H1 (cell line): ENCODE data around the gene ACSF2. TPM values are rescaled to one million over a fixed set of nuclear protein-coding genes. Genes with fewer than 3 reads are reported as not detected.

ENCODE experiments used
- CTCF ChIA-PET: fragments of 300-600 bp; sonication (Branson Sonifier 250); formaldehyde crosslinking; loops from one replicate; lab custom pipeline; 2021; ENCODE audit not compliant: partially characterized antibody; lab: Charles Lee
- POLR2A ChIA-PET: fragments of 300-600 bp; sonication (Branson Sonifier 250); formaldehyde crosslinking; loops from one replicate; lab custom pipeline; 2021; ENCODE audit warnings: inconsistent platforms; ENCODE audit not compliant: partially characterized antibody; lab: Charles Lee
- DNase-seq, 2 experiments: peaks; one replicate each; pipeline versions ENCODE4 v3.0.0 to v3.0.0-alpha.2; 2010 to 2022; ENCODE audit warnings: low spot score in 2 of 2, low read depth in 1 of 2, mixed read lengths in 1 of 2
- FAIRE-seq: peaks from 2 replicates; lab custom pipeline; 2011; peaks lifted over from hg19 to GRCh38; lab: Jason Lieb, UNC
- H2AFZ ChIP-seq: 2 replicates; pipeline ENCODE4 v1.8.1; 2012; ENCODE audit warnings: low read length, inconsistent platforms
- H2AK5ac ChIP-seq: 2 replicates; pipeline ENCODE4 v1.6.1; 2013; ENCODE audit warnings: low read depth, low read length
- H2BK120ac ChIP-seq: replicated peaks from 2 replicates; pipeline ENCODE3; 2013; ENCODE audit warnings: low read depth, low read length, inconsistent platforms
- H2BK12ac ChIP-seq: 2 replicates; pipeline ENCODE4 v1.6.1; 2013; ENCODE audit warnings: low read depth, low read length
- H2BK15ac ChIP-seq: 2 replicates; pipeline ENCODE4 v1.6.1; 2013; ENCODE audit warnings: low read length
- H2BK20ac ChIP-seq: 2 replicates; pipeline ENCODE4 v1.6.1; 2013; ENCODE audit warnings: low read length
- H2BK5ac ChIP-seq: 2 replicates; pipeline ENCODE4 v1.6.1; 2013; ENCODE audit warnings: low read depth, low read length
- H3K14ac ChIP-seq: 2 replicates; pipeline ENCODE4 v1.6.1; 2013; ENCODE audit warnings: inconsistent platforms; ENCODE audit not compliant: insufficient read length
- H3K18ac ChIP-seq: 2 replicates; pipeline ENCODE4 v1.6.1; 2013; ENCODE audit warnings: low read length; ENCODE audit errors: extremely low read depth
- H3K23ac ChIP-seq: 2 replicates; pipeline ENCODE4 v1.6.1; 2013; ENCODE audit warnings: inconsistent platforms; ENCODE audit not compliant: insufficient read length
- H3K23me2 ChIP-seq: 2 replicates; pipeline ENCODE4 v1.6.1; 2013; ENCODE audit warnings: low read depth, low read length
- H3K27ac ChIP-seq: 2 replicates; pipeline ENCODE4 v1.6.1; 2011; ENCODE audit warnings: low read depth, low read length, inconsistent platforms
- H3K27me3 ChIP-seq, 4 experiments: replicated peaks in 1 of 4; 1 replicate in 1 of 4; 2 replicates in 3 of 4; pipeline versions ENCODE4 v1.6.1 to v1.8.1; 2011 to 2013; ENCODE audit warnings: low read length in 3 of 4, mild to moderate bottlenecking in 3 of 4, inconsistent platforms in 2 of 4, mixed read lengths in 2 of 4, moderate library complexity in 1 of 4; ENCODE audit not compliant: control insufficient read depth in 3 of 4, insufficient read depth in 3 of 4; ENCODE audit errors: extremely low read depth in 1 of 4
- H3K36me3 ChIP-seq, 4 experiments: 2 replicates each; pipeline versions ENCODE4 v1.6.1 to v1.8.1; 2011 to 2013; ENCODE audit warnings: mild to moderate bottlenecking in 4 of 4, low read length in 3 of 4, moderate library complexity in 2 of 4, control low read depth in 1 of 4, inconsistent platforms in 1 of 4; ENCODE audit not compliant: insufficient read depth in 4 of 4, control insufficient read depth in 2 of 4
- H3K4ac ChIP-seq: replicated peaks from 2 replicates; pipeline ENCODE3; 2013; ENCODE audit warnings: low read length, low read depth, mixed read lengths, inconsistent platforms; ENCODE audit not compliant: insufficient read length
- H3K4me1 ChIP-seq, 4 experiments: replicated peaks in 1 of 4; 1 replicate in 1 of 4; 2 replicates in 3 of 4; pipeline versions ENCODE4 v1.6.1 to v1.8.1; 2011 to 2013; ENCODE audit warnings: low read length in 3 of 4, inconsistent platforms in 2 of 4, mixed read lengths in 1 of 4; ENCODE audit not compliant: insufficient read depth in 4 of 4, control insufficient read depth in 3 of 4
- H3K4me2 ChIP-seq, 2 experiments: 2 replicates each; pipeline versions ENCODE4 v1.6.1 to v1.8.1; 2011 to 2013; ENCODE audit warnings: low read depth in 2 of 2, low read length in 2 of 2, control low read depth in 1 of 2, inconsistent platforms in 1 of 2, mild to moderate bottlenecking in 1 of 2; ENCODE audit not compliant: insufficient read depth in 1 of 2
- H3K4me3 ChIP-seq, 4 experiments: fragments of 200-600, 300-600 bp in 1 of 4; sonication (generic), shearing (Covaris generic), sonication (Bioruptor Twin) in 1 of 4; 2 replicates each; pipeline versions ENCODE4 v1.5.1 to v1.8.1; 2011 to 2016; ENCODE audit warnings: low read length in 4 of 4, low read depth in 3 of 4, control low read depth in 2 of 4, inconsistent platforms in 2 of 4, mild to moderate bottlenecking in 2 of 4, mixed read lengths in 1 of 4, moderate library complexity in 1 of 4; ENCODE audit not compliant: insufficient read depth in 2 of 4; ENCODE audit errors: extremely low read depth in 1 of 4
- H3K56ac ChIP-seq: replicated peaks from 2 replicates; pipeline ENCODE3; 2013; ENCODE audit warnings: low read depth, mild to moderate bottlenecking, mixed read lengths, low read length, inconsistent platforms; ENCODE audit not compliant: insufficient read length
- H3K79me1 ChIP-seq: 2 replicates; pipeline ENCODE4 v1.6.1; 2013; ENCODE audit warnings: low read depth, low read length, control low read depth
- H3K79me2 ChIP-seq, 2 experiments: 2 replicates each; pipeline versions ENCODE4 v1.6.1 to v1.8.1; 2012 to 2013; ENCODE audit warnings: low read length in 2 of 2, mild to moderate bottlenecking in 2 of 2, inconsistent platforms in 1 of 2; ENCODE audit not compliant: insufficient read depth in 2 of 2, control insufficient read depth in 1 of 2
- H3K9ac ChIP-seq, 4 experiments: replicated peaks in 1 of 4; 1 replicate in 1 of 4; 2 replicates in 3 of 4; pipeline versions ENCODE4 v1.6.1 to v1.8.1; 2011 to 2013; ENCODE audit warnings: low read depth in 3 of 4, low read length in 3 of 4, control low read depth in 2 of 4, mild to moderate bottlenecking in 2 of 4, moderate library complexity in 2 of 4, inconsistent platforms in 1 of 4; ENCODE audit errors: extremely low read depth in 1 of 4
- H3K9me3 ChIP-seq, 2 experiments: 2 replicates each; pipeline versions ENCODE4 v1.6.1 to v1.8.1; 2012 to 2013; ENCODE audit warnings: mild to moderate bottlenecking in 2 of 2, moderate library complexity in 2 of 2, control low read depth in 1 of 2, inconsistent platforms in 1 of 2, low read depth in 1 of 2, low read length in 1 of 2, mixed read lengths in 1 of 2; ENCODE audit not compliant: insufficient read depth in 2 of 2
- H4K20me1 ChIP-seq, 2 experiments: replicated peaks in 1 of 2; 2 replicates each; pipeline versions ENCODE3 to v1.8.1; 2011 to 2013; ENCODE audit warnings: inconsistent platforms in 2 of 2, low read length in 2 of 2, mild to moderate bottlenecking in 1 of 2; ENCODE audit not compliant: insufficient read depth in 2 of 2, control insufficient read depth in 1 of 2
- H4K5ac ChIP-seq: 2 replicates; pipeline ENCODE4 v1.6.1; 2013; ENCODE audit warnings: low read length, low read depth, mixed read lengths, inconsistent platforms; ENCODE audit not compliant: insufficient read length
- H4K8ac ChIP-seq: 2 replicates; pipeline ENCODE4 v1.8.0; 2013; ENCODE audit warnings: mild to moderate bottlenecking, moderate library complexity, low read length, inconsistent platforms; ENCODE audit not compliant: insufficient read depth; ENCODE audit errors: extremely low read depth
- H4K91ac ChIP-seq: replicated peaks from 2 replicates; pipeline ENCODE3; 2013; ENCODE audit warnings: low read length, mixed read lengths, inconsistent platforms; ENCODE audit not compliant: insufficient read length
- BCL11A ChIP-seq, 2 experiments: IDR thresholded peaks; one replicate each; pipeline ENCODE4 v1.6.1; 2011; ENCODE audit warnings: low read depth in 2 of 2, low read length in 2 of 2, mild to moderate bottlenecking in 2 of 2
- CBX8 ChIP-seq: fragments of 300-800, 300-1000 bp; sonication (generic); IDR thresholded peaks from 2 replicates; pipeline ENCODE4 v1.7.1; 2016; ENCODE audit warnings: low read depth, low read length, borderline replicate concordance
- HDAC6 ChIP-seq: IDR thresholded peaks from one replicate; pipeline ENCODE4 v1.7.1; 2012; ENCODE audit warnings: low read depth, mild to moderate bottlenecking, inconsistent platforms, low read length, moderate library complexity
- JUN ChIP-seq: IDR thresholded peaks from 2 replicates; pipeline ENCODE4 v1.6.1; 2011; ENCODE audit warnings: low read depth, mild to moderate bottlenecking, improper control_type of control experiment, low read length
- MAFK ChIP-seq: IDR thresholded peaks from 2 replicates; pipeline ENCODE4 v1.6.1; 2012; ENCODE audit warnings: low read depth, mild to moderate bottlenecking, improper control_type of control experiment, low read length
- POLR2AphosphoS5 ChIP-seq: IDR thresholded peaks from 2 replicates; pipeline ENCODE4 v1.6.1; 2011; ENCODE audit warnings: low read depth, low read length
- POU5F1 ChIP-seq: IDR thresholded peaks from 2 replicates; pipeline ENCODE4 v1.6.1; 2011; ENCODE audit warnings: low read depth, mild to moderate bottlenecking, low read length, moderate library complexity
- RAD21 ChIP-seq, 2 experiments: IDR thresholded peaks in 1 of 2; conservative IDR thresholded peaks in 1 of 2; 2 replicates each; pipeline ENCODE4 v1.6.1; 2011; ENCODE audit warnings: low read depth in 2 of 2, low read length in 2 of 2, improper control_type of control experiment in 1 of 2, inconsistent platforms in 1 of 2, mild to moderate bottlenecking in 1 of 2, moderate library complexity in 1 of 2
- SIRT6 ChIP-seq: IDR thresholded peaks from one replicate; pipeline ENCODE4 v1.7.1; 2012; ENCODE audit warnings: low read length, inconsistent platforms
- TEAD4 ChIP-seq: IDR thresholded peaks from 2 replicates; pipeline ENCODE4 v1.6.1; 2012; ENCODE audit warnings: low read depth, low read length, inconsistent platforms, mixed read lengths
- WGBS, 2 experiments: shearing (Covaris generic) in 1 of 2; methylation state at CpG; one replicate each; pipeline versions ENCODE4 v1.1.6 to v1.1.7; 2013 to 2015; ENCODE audit warnings: low lambda C conversion rate in 2 of 2, mixed read lengths in 2 of 2, inconsistent platforms in 1 of 2, low coverage in 1 of 2, missing lambda C conversion rate in 1 of 2; ENCODE audit not compliant: insufficient replicate concordance in 2 of 2, insufficient coverage in 1 of 2, insufficient read length in 1 of 2; ENCODE audit errors: extremely low coverage in 1 of 2, missing lambda C conversion rate in 1 of 2; 5-methylcytosine and 5-hydroxymethylcytosine counted together
- polyA plus RNA-seq, 7 experiments: library from polyadenylated mRNA; depleted of rRNA in 3 of 7; stranded (reverse) in 5 of 7; unstranded in 2 of 7; fragments of >200 nt in 5 of 7; fragments of 200-250 nt in 2 of 7; gene quantifications; 1 replicate in 5 of 7; 2 replicates in 1 of 7; 4 replicates in 1 of 7; pipeline versions ENCODE4 v1.2.1 to v1.2.3, GENCODE V29; 2011 to 2013; ENCODE audit warnings: missing spikeins in 2 of 7, mixed read lengths in 2 of 7
- total RNA-seq: library from RNA; stranded (reverse); fragmentation: NEBNext Ultra II Directional; extraction: Animal tissue kit (Norgen Biotek cat#: 25700); gene quantifications from 2 replicates; pipeline ENCODE4 v1.2.1, GENCODE V29; 2021
- TF ChIP-seq, protein P1 (sequence below): IDR thresholded peaks from 2 replicates; pipeline ENCODE4 v1.6.1; 2012; ENCODE audit warnings: inconsistent platforms
- TF ChIP-seq, protein P2 (sequence below): IDR thresholded peaks from 2 replicates; pipeline ENCODE4 v1.6.1; 2011; ENCODE audit warnings: low read length, improper control_type of control experiment

The ACSF2 gene
- total and polyA plus RNA-seq, 2 of the 8 experiments (the other 6 are each of a cell fraction or from before 2014, with no cell fraction given) = 14.5 to 16.3 TPM

GRCh38 chr17:50426472-50426782 lies 409 bp downstream of the ACSF2 start:
- H3K36me3 ChIP-seq = no peaks in the 10 kb centered on the region
- peak overlapping the region; percentile 4 for H4K8ac ChIP-seq
- no peak overlapping the region for H3K56ac ChIP-seq
- no peak for DNase-seq
- peak overlapping the region in 1 of 4 experiments; percentile 68; a peak in 3 of 7 replicates for H3K9ac ChIP-seq
- no peak overlapping the region for H2AK5ac ChIP-seq
- ChIA-PET POLR2A (interaction anchor here (0.6 to 2.2 kb wide), 8 partner anchors 11 to 509 kb away, joined by 3 to 12 read pairs (median 4); partner anchors contain the start of gene LRRC59), CTCF (interaction anchor here (0.9 to 8.3 kb wide), 7 partner anchors 10 to 225 kb away, joined by 3 to 87 read pairs (median 5); partner anchors contain the start of genes COL1A1 and LRRC59)
- H3K27me3 ChIP-seq = peaks cover 0 to 2% (median 0%) of the 10 kb centered on the region in 4 experiments; a peak in 3 of 7 replicates
- no peak overlapping the region for H3K14ac ChIP-seq
- no peak overlapping the region for H2BK120ac ChIP-seq
- H4K91ac ChIP-seq = peak overlapping the region; percentile 5
- H3K79me2 ChIP-seq = no peaks in the 10 kb centered on the region
- no peaks in the 10 kb centered on the region for H3K79me1 ChIP-seq
- no peak overlapping the region for H4K5ac ChIP-seq
- no peak overlapping the region; the same call in 1 of the 2 replicates for H2BK12ac ChIP-seq
- no peak overlapping the region for H3K4ac ChIP-seq
- H2BK5ac ChIP-seq = 0 out of 2 replicates have a peak overlapping the region, but pooled peaks have one; percentile 62
- H3K4me3 ChIP-seq = peak overlapping the region; percentile 55 to 78 (median 68)
- peak overlapping the region; percentile 54; the same call in 1 of the 2 replicates for H3K18ac ChIP-seq
- H3K23me2 ChIP-seq = peaks cover 11% of the 10 kb centered on the region; the same call in 1 of the 2 replicates
- peak overlapping the region; percentile 83 to 86 for H3K4me2 ChIP-seq
- H4K20me1 ChIP-seq = no peaks in the 10 kb centered on the region
- H3K9me3 ChIP-seq = no peaks in the 10 kb centered on the region
- H3K27ac ChIP-seq = no peak overlapping the region
- no peak overlapping the region for H2BK20ac ChIP-seq
- H2AFZ ChIP-seq = no peak overlapping the region
- H2BK15ac ChIP-seq = no peak overlapping the region; the same call in 1 of the 2 replicates
- FAIRE-seq = no peak
- 7% methylated on average over 4 of the region's 7 CpGs; no CpG with 5 or more reads in 1 of the 2 experiments for WGBS, 2 experiments
- H3K4me1 ChIP-seq = peaks cover 6 to 13% (median 10%) of the 10 kb centered on the region in 4 experiments
- H3K23ac ChIP-seq = no peak overlapping the region
- TF ChIP-seq, protein P1, sequence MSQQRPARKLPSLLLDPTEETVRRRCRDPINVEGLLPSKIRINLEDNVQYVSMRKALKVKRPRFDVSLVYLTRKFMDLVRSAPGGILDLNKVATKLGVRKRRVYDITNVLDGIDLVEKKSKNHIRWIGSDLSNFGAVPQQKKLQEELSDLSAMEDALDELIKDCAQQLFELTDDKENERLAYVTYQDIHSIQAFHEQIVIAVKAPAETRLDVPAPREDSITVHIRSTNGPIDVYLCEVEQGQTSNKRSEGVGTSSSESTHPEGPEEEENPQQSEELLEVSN = no peak
- TF ChIP-seq BCL11A (IDR thresholded peaks at IDR 0.05; ENCODE audit: low read depth in 2 of 2, low read length in 2 of 2) (no peak), POLR2AphosphoS5 (no peak), RAD21 (IDR thresholded peaks at IDR 0.05 in 1 of 2, conservative IDR thresholded peaks at IDR 0.05 in 1 of 2; ENCODE audit: low read depth in 2 of 2, low read length in 2 of 2) (no peak), MAFK (no peak), CBX8 (no peak), TEAD4 (no peak), POU5F1 (no peak), JUN (no peak), HDAC6 (no peak), SIRT6 (no peak)
- TF ChIP-seq, protein P2, sequence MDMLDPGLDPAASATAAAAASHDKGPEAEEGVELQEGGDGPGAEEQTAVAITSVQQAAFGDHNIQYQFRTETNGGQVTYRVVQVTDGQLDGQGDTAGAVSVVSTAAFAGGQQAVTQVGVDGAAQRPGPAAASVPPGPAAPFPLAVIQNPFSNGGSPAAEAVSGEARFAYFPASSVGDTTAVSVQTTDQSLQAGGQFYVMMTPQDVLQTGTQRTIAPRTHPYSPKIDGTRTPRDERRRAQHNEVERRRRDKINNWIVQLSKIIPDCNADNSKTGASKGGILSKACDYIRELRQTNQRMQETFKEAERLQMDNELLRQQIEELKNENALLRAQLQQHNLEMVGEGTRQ = no peak
